Subcutaneous abdominal adipose tissue (tissue), 5 donors: Measurements from ENCODE around the gene CCDC3.
"Not testable (repeated sequence)": the region's sequence is repeated elsewhere in the genome, so short reads cannot be mapped to it uniquely, and the experiment has no call there.

Experiments used
- H3K27ac ChIP-seq: one replicate; pipeline ENCODE4 v1.7.0; 2013; ENCODE audit warnings: low read depth, mild to moderate bottlenecking, inconsistent platforms, low read length, moderate library complexity
- H3K27me3 ChIP-seq, 5 donors: one replicate each; pipeline ENCODE4 v1.7.0; 2013; ENCODE audit warnings: low read length in 5 of 5, inconsistent platforms in 1 of 5; ENCODE audit not compliant: control insufficient read depth in 5 of 5, insufficient read depth in 4 of 5
- H3K36me3 ChIP-seq, 5 donors: one replicate each; pipeline ENCODE4 v1.7.0; 2013; ENCODE audit warnings: low read length in 5 of 5; ENCODE audit not compliant: control insufficient read depth in 5 of 5, insufficient read depth in 5 of 5
- H3K4me1 ChIP-seq, 5 donors: one replicate each; pipeline ENCODE4 v1.7.0; 2013; ENCODE audit warnings: low read length in 5 of 5, mild to moderate bottlenecking in 3 of 5, moderate library complexity in 1 of 5; ENCODE audit not compliant: control insufficient read depth in 5 of 5, insufficient read depth in 5 of 5
- H3K4me3 ChIP-seq, 5 donors: one replicate each; pipeline ENCODE4 v1.7.0; 2013; ENCODE audit warnings: low read length in 5 of 5, low read depth in 1 of 5
- H3K9ac ChIP-seq, 5 donors: one replicate each; pipeline ENCODE4 v1.7.0; 2013; ENCODE audit warnings: low read length in 5 of 5, mild to moderate bottlenecking in 4 of 5, moderate library complexity in 3 of 5
- H3K9me3 ChIP-seq, 5 donors: one replicate each; pipeline ENCODE4 v1.7.0; 2013; ENCODE audit warnings: low read length in 5 of 5; ENCODE audit not compliant: control insufficient read depth in 5 of 5
- donor health status: healthy.
- donor health status: healthy.
- donor health status: healthy.
- donor health status: healthy.
- donor health status: healthy.

Gene CCDC3

GRCh38 chr10:13037832-13038231 lies 36.3 kb upstream of the CCDC3 start:
- H3K27ac ChIP-seq, result no peak overlapping the region
- peaks cover 0 to 3% (median 0%) of the 10 kb centered on the region in 5 donors for H3K27me3 ChIP-seq
- no peaks in the 10 kb centered on the region for H3K36me3 ChIP-seq
- no peak overlapping the region for H3K4me3 ChIP-seq
- H3K4me1 ChIP-seq, result no peaks in the 10 kb centered on the region
- H3K9me3 ChIP-seq, result no peaks in the 10 kb centered on the region
- H3K9ac ChIP-seq, result no peak overlapping the region

- Histone ChIP-seq H3K4me3 (no peak overlapping the region), H3K27me3 (peaks cover 0 to 3% (median 0%) of the 10 kb centered on the region in 5 donors), H3K27ac (no peak overlapping the region), H3K9me3 (no peaks in the 10 kb centered on the region), H3K9ac (no peak overlapping the region), H3K4me1 (no peaks in the 10 kb centered on the region), H3K36me3 (no peaks in the 10 kb centered on the region)
Measured at GRCh38 chr10:13036841-13037240, 35.3 kb upstream of the CCDC3 start.

- not testable (repeated sequence) for H3K36me3 ChIP-seq, H3K4me1 ChIP-seq, H3K9ac ChIP-seq, H3K9me3 ChIP-seq, H3K27ac ChIP-seq, H3K27me3 ChIP-seq, H3K4me3 ChIP-seq
Measured at GRCh38 chr10:13035731-13036130, 34.2 kb upstream of the CCDC3 start.

GRCh38 chr10:13026873-13027272 lies 25.4 kb upstream of the CCDC3 start:
- Histone ChIP-seq H3K27me3 (peaks cover 0 to 3% (median 0%) of the 10 kb centered on the region in 5 donors), H3K36me3 (no peaks in the 10 kb centered on the region), H3K9me3 (peaks cover 0 to 16% (median 14%) of the 10 kb centered on the region in 5 donors), H3K4me3 (no peak overlapping the region), H3K4me1 (no peaks in the 10 kb centered on the region), H3K27ac (no peak overlapping the region), H3K9ac (no peak overlapping the region)

GRCh38 chr10:13023754-13024153 lies 22.2 kb upstream of the CCDC3 start:
- Histone ChIP-seq H3K9me3 (peaks cover 0 to 16% (median 14%) of the 10 kb centered on the region in 5 donors), H3K4me3 (peak overlapping the region in 2 of 5 donors; percentile 4 to 9), H3K9ac (no peak overlapping the region), H3K27me3 (peaks cover 0 to 3% (median 0%) of the 10 kb centered on the region in 5 donors), H3K36me3 (no peaks in the 10 kb centered on the region), H3K4me1 (no peaks in the 10 kb centered on the region), H3K27ac (no peak overlapping the region)

GRCh38 chr10:13019280-13019679 lies 17.8 kb upstream of the CCDC3 start:
- H3K4me1 ChIP-seq, result no peaks in the 10 kb centered on the region
- peaks cover 0 to 3% (median 0%) of the 10 kb centered on the region in 5 donors for H3K27me3 ChIP-seq
- H3K9me3 ChIP-seq, result peaks cover 0 to 12% (median 10%) of the 10 kb centered on the region in 5 donors
- no peak overlapping the region for H3K9ac ChIP-seq
- H3K36me3 ChIP-seq, result no peaks in the 10 kb centered on the region
- no peak overlapping the region for H3K27ac ChIP-seq
- H3K4me3 ChIP-seq, result no peak overlapping the region

- Histone ChIP-seq H3K27me3 (no peaks in the 10 kb centered on the region), H3K9me3 (peaks cover 0 to 2% (median 1%) of the 10 kb centered on the region in 5 donors), H3K9ac (no peak overlapping the region), H3K4me1 (no peaks in the 10 kb centered on the region), H3K27ac (no peak overlapping the region), H3K4me3 (no peak overlapping the region), H3K36me3 (no peaks in the 10 kb centered on the region)
Measured at GRCh38 chr10:13018171-13018570, 16.7 kb upstream of the CCDC3 start.

GRCh38 chr10:13016886-13017285 lies 15.4 kb upstream of the CCDC3 start:
- H3K9ac ChIP-seq, result no peak overlapping the region
- H3K9me3 ChIP-seq, result peaks cover 0 to 3% (median 0%) of the 10 kb centered on the region in 5 donors
- no peak overlapping the region for H3K27ac ChIP-seq
- no peaks in the 10 kb centered on the region for H3K27me3 ChIP-seq
- H3K36me3 ChIP-seq, result no peaks in the 10 kb centered on the region
- no peaks in the 10 kb centered on the region for H3K4me1 ChIP-seq
- H3K4me3 ChIP-seq, result no peak overlapping the region

GRCh38 chr10:13016426-13016825 lies 14.9 kb upstream of the CCDC3 start:
- Histone ChIP-seq H3K4me1 (no peaks in the 10 kb centered on the region), H3K36me3 (no peaks in the 10 kb centered on the region), H3K9me3 (peaks cover 0 to 3% (median 0%) of the 10 kb centered on the region in 5 donors), H3K9ac (no peak overlapping the region), H3K4me3 (no peak overlapping the region), H3K27me3 (no peaks in the 10 kb centered on the region), H3K27ac (no peak overlapping the region)

GRCh38 chr10:13006037-13006436 lies 4.5 kb upstream of the CCDC3 start:
- Histone ChIP-seq H3K36me3 (no peaks in the 10 kb centered on the region), H3K4me1 (peaks cover 0 to 18% (median 6%) of the 10 kb centered on the region in 5 donors), H3K27ac (no peak overlapping the region), H3K9me3 (no peaks in the 10 kb centered on the region), H3K4me3 (no peak overlapping the region), H3K9ac (no peak overlapping the region), H3K27me3 (peaks cover 0 to 2% (median 0%) of the 10 kb centered on the region in 5 donors)

GRCh38 chr10:13003759-13004158 lies 2.2 kb upstream of the CCDC3 start:
- no peak overlapping the region for H3K9ac ChIP-seq
- H3K27ac ChIP-seq, result no peak overlapping the region
- H3K9me3 ChIP-seq, result no peaks in the 10 kb centered on the region
- H3K4me3 ChIP-seq, result no peak overlapping the region
- peaks cover 0 to 36% (median 20%) of the 10 kb centered on the region in 5 donors for H3K4me1 ChIP-seq
- no peaks in the 10 kb centered on the region for H3K36me3 ChIP-seq
- H3K27me3 ChIP-seq, result peaks cover 0 to 3% (median 0%) of the 10 kb centered on the region in 5 donors
